WERI-Rb-1 (cell line): ENCODE measurements around the gene CELSR3.

Source experiments
- DNase-seq: peaks from one replicate; pipeline ENCODE4 v3.0.0-alpha.2; 2020
- H3K27ac ChIP-seq: fragments of 250-450 bp; sonication (Bioruptor Pico); 2 replicates; pipeline ENCODE4 v1.5.1; 2020; ENCODE audit warnings: mild to moderate bottlenecking, moderate library complexity
- H3K27me3 ChIP-seq: fragments of 250-450 bp; sonication (Bioruptor Pico); 2 replicates; pipeline ENCODE4 v1.5.1; 2021; ENCODE audit warnings: mild to moderate bottlenecking, low read depth, moderate library complexity; ENCODE audit not compliant: insufficient read depth, severe bottlenecking
- H3K36me3 ChIP-seq: fragments of 250-450 bp; sonication (Bioruptor Pico); 2 replicates; pipeline ENCODE4 v1.5.1; 2020; ENCODE audit warnings: mild to moderate bottlenecking, moderate library complexity
- H3K4me3 ChIP-seq: 2 replicates; pipeline ENCODE4 v1.5.1; 2011; ENCODE audit warnings: low read depth, mild to moderate bottlenecking, control low read depth, low read length
- H3K9me3 ChIP-seq: fragments of 250-450 bp; sonication (Bioruptor Pico); 2 replicates; pipeline ENCODE4 v1.5.1; 2021; ENCODE audit warnings: mild to moderate bottlenecking, moderate library complexity; ENCODE audit not compliant: severe bottlenecking
- CTCF ChIP-seq: IDR thresholded peaks from 2 replicates; pipeline ENCODE4 v1.5.1; 2011; ENCODE audit warnings: low read depth, mild to moderate bottlenecking, control low read depth, inconsistent platforms, low read length

CELSR3 gene

GRCh38 chr3:48695393-48695753 is 32.7 kb upstream of the CELSR3 start:
- Histone ChIP-seq H3K9me3 (no peaks in the 10 kb centered on the region), H3K27ac (no peak overlapping the region), H3K4me3 (no peak overlapping the region), H3K36me3 (peaks cover 89% of the 10 kb centered on the region), H3K27me3 (no peaks in the 10 kb centered on the region)
- no peak for TF ChIP-seq CTCF
- no peak for DNase-seq

- no peak for DNase-seq
- Histone ChIP-seq H3K36me3 (peaks cover 89% of the 10 kb centered on the region), H3K27ac (peak overlapping the region; percentile 4; the same call in 1 of the 2 replicates)
Measured at GRCh38 chr3:48694610-48695392, 32.1 kb upstream of the CELSR3 start.

GRCh38 chr3:48693826-48694225 is 31.1 kb upstream of the CELSR3 start:
- Histone ChIP-seq H3K27ac (peak overlapping the region; percentile 54), H3K4me3 (no peak overlapping the region), H3K9me3 (no peaks in the 10 kb centered on the region), H3K27me3 (no peaks in the 10 kb centered on the region), H3K36me3 (peaks cover 89% of the 10 kb centered on the region)
- peak; percentile 55 for DNase-seq
- no peak for TF ChIP-seq CTCF

More at GRCh38 chr3:48694610-48695392, 32.1 kb upstream of the CELSR3 start:
- Histone ChIP-seq H3K27me3 (no peaks in the 10 kb centered on the region), H3K9me3 (no peaks in the 10 kb centered on the region), H3K4me3 (no peak overlapping the region)
- TF ChIP-seq CTCF: no peak

- no peak overlapping the region; the same call in 1 of the 2 replicates for H3K27ac ChIP-seq
- H3K36me3 ChIP-seq: peaks cover 89% of the 10 kb centered on the region
- TF ChIP-seq CTCF: no peak
Measured at GRCh38 chr3:48692551-48692950, 29.9 kb upstream of the CELSR3 start.

GRCh38 chr3:48690846-48691458 is 28.3 kb upstream of the CELSR3 start:
- TF ChIP-seq CTCF: no peak
- Histone ChIP-seq H3K27ac (no peak overlapping the region), H3K27me3 (no peaks in the 10 kb centered on the region), H3K4me3 (no peak overlapping the region), H3K36me3 (peaks cover 84% of the 10 kb centered on the region), H3K9me3 (no peaks in the 10 kb centered on the region)
- DNase-seq: no peak

More at GRCh38 chr3:48692551-48692950, 29.9 kb upstream of the CELSR3 start:
- DNase-seq: no peak
- Histone ChIP-seq H3K9me3 (no peaks in the 10 kb centered on the region), H3K4me3 (no peak overlapping the region), H3K27me3 (no peaks in the 10 kb centered on the region)

GRCh38 chr3:48689384-48689783 is 26.7 kb upstream of the CELSR3 start:
- Histone ChIP-seq H3K4me3 (no peak overlapping the region), H3K9me3 (no peaks in the 10 kb centered on the region), H3K27me3 (no peaks in the 10 kb centered on the region), H3K36me3 (peaks cover 71% of the 10 kb centered on the region), H3K27ac (no peak overlapping the region)
- TF ChIP-seq CTCF: no peak
- no peak for DNase-seq
